Naive thymus-derived CD4-positive, alpha-beta T cell (primary cell): Measurements from ENCODE around the gene PRPF6. TPM values are rescaled to one million over a fixed set of nuclear protein-coding genes. Genes with fewer than 3 reads are reported as not detected.
A peak's percentile ranks its signal among the peaks of the same experiment; 100 is the strongest.
"Not testable (repeated sequence)": the region's sequence is repeated elsewhere in the genome, so short reads cannot be mapped to it uniquely, and the experiment has no call there.

ENCODE experiments used
- ATAC-seq: fragments of 150-1000 bp; cut with Tn5 transposase; 2 replicates; pipeline ENCODE4 v1.10.0; 2021; ENCODE audit warnings: mild to moderate bottlenecking, moderate library complexity
- CTCF ChIA-PET: fragments of 350-600 bp; sonication (Branson Sonifier 250); formaldehyde crosslinking; loops from one replicate; lab custom pipeline; 2021; ENCODE audit warnings: antibody characterized with exemption; lab: Charles Lee
- POLR2A ChIA-PET: fragments of 350-600 bp; sonication (Branson Sonifier 250); formaldehyde crosslinking; loops from one replicate; lab custom pipeline; 2021; ENCODE audit warnings: antibody characterized with exemption, inconsistent platforms; lab: Charles Lee
- DNase-seq, 9 donors: peaks; one replicate each; pipeline versions ENCODE4 v3.0.0 to v3.0.0-alpha.2; 2020 to 2022; ENCODE audit warnings: mixed read lengths in 1 of 9
- H3K27ac ChIP-seq: one replicate; pipeline ENCODE4 v1.7.0; 2013; ENCODE audit warnings: mild to moderate bottlenecking, low read depth, low read length, moderate library complexity
- H3K27me3 ChIP-seq, 2 donors: one replicate each; pipeline ENCODE4 v1.7.0; 2013; ENCODE audit warnings: low read length in 2 of 2, mild to moderate bottlenecking in 2 of 2, moderate library complexity in 2 of 2; ENCODE audit not compliant: control insufficient read depth in 2 of 2, insufficient read depth in 2 of 2
- H3K36me3 ChIP-seq, 3 experiments: 1 replicate in 2 of 3; 2 replicates in 1 of 3; pipeline ENCODE4 v1.7.0; 2013; ENCODE audit warnings: low read length in 3 of 3, mild to moderate bottlenecking in 3 of 3, moderate library complexity in 1 of 3; ENCODE audit not compliant: insufficient read depth in 3 of 3, control insufficient read depth in 2 of 3
- H3K4me1 ChIP-seq, 2 donors: one replicate each; pipeline ENCODE4 v1.7.0; 2013; ENCODE audit warnings: low read length in 2 of 2, mild to moderate bottlenecking in 2 of 2, moderate library complexity in 1 of 2; ENCODE audit not compliant: control insufficient read depth in 2 of 2, insufficient read depth in 2 of 2
- H3K4me3 ChIP-seq: 2 replicates; pipeline ENCODE4 v1.7.0; 2013; ENCODE audit warnings: mild to moderate bottlenecking, low read length
- H3K9me3 ChIP-seq, 3 experiments: 1 replicate in 2 of 3; 2 replicates in 1 of 3; pipeline ENCODE4 v1.7.0; 2013; ENCODE audit warnings: low read length in 3 of 3; ENCODE audit not compliant: control insufficient read depth in 2 of 3
- H3K27ac Mint-ChIP-seq, 9 donors: one replicate each; pipeline ENCODE4 v1.8.0; 2020 to 2022; ENCODE audit warnings: mixed read lengths in 9 of 9, mild to moderate bottlenecking in 8 of 9, moderate library complexity in 5 of 9, inconsistent platforms in 2 of 9
- H3K27me3 Mint-ChIP-seq, 5 donors: one replicate each; pipeline ENCODE4 v1.8.0; 2021 to 2022; ENCODE audit warnings: mixed read lengths in 5 of 5, mild to moderate bottlenecking in 1 of 5
- H3K36me3 Mint-ChIP-seq, 5 donors: one replicate each; pipeline ENCODE4 v1.8.0; 2020 to 2022; ENCODE audit warnings: mixed read lengths in 5 of 5, mild to moderate bottlenecking in 3 of 5, inconsistent platforms in 1 of 5
- H3K4me1 Mint-ChIP-seq, 7 donors: one replicate each; pipeline ENCODE4 v1.8.0; 2020 to 2022; ENCODE audit warnings: mixed read lengths in 7 of 7, mild to moderate bottlenecking in 3 of 7, inconsistent platforms in 1 of 7
- H3K4me3 Mint-ChIP-seq, 10 donors: one replicate each; pipeline ENCODE4 v1.8.0; 2020 to 2022; ENCODE audit warnings: mild to moderate bottlenecking in 10 of 10, mixed read lengths in 10 of 10, moderate library complexity in 6 of 10, inconsistent platforms in 2 of 10
- H3K9me3 Mint-ChIP-seq, 11 donors: one replicate each; pipeline ENCODE4 v1.8.0; 2020 to 2022; ENCODE audit warnings: mixed read lengths in 11 of 11, mild to moderate bottlenecking in 4 of 11, inconsistent platforms in 1 of 11, moderate library complexity in 1 of 11
- intact Hi-C, 2 donors: fragments of 100-400 bp; cut with micrococcal nuclease; formaldehyde crosslinking; loops; one replicate each; pipeline ENCODE4 v1.15.1; 2023
- polyA plus RNA-seq, 2 donors: library from polyadenylated mRNA; unstranded; fragments of 300-500 nt; fragmentation: Illumina TruSeq; gene quantifications; one replicate each; pipeline ENCODE4 v1.2.3, GENCODE V29; 2021
- total RNA-seq, 6 experiments: library from RNA in 5 of 6; stranded (reverse) in 5 of 6; gene quantifications; 1 replicate in 5 of 6; 2 replicates in 1 of 6; pipeline ENCODE4 v1.2.3 and lab custom pipeline; 2021 to 2026

PRPF6 gene
- total and polyA plus RNA-seq, 7 experiments from 2014 or later, result 71.2 to 127 (median 86.9) TPM

- Histone ChIP-seq H3K36me3 (peaks cover 0 to 14% (median 0%) of the 10 kb centered on the region in 3 experiments), H3K9me3 (no peaks in the 10 kb centered on the region), H3K4me3 (no peak overlapping the region), H3K27me3 (no peaks in the 10 kb centered on the region), H3K4me1 (peaks cover 16 to 36% of the 10 kb centered on the region in 2 donors), H3K27ac (peak overlapping the region; percentile 35)
- Mint-ChIP-seq H3K27me3 (peaks cover 0 to 2% (median 0%) of the 10 kb centered on the region in 5 donors), H3K9me3 (no peaks in the 10 kb centered on the region), H3K4me3 (peak overlapping the region in 5 of 10 donors; percentile 7 to 71 (median 36)), H3K4me1 (peaks cover 34 to 63% (median 54%) of the 10 kb centered on the region in 7 donors), H3K27ac (peak overlapping the region; percentile 16 to 88 (median 71)), H3K36me3 (peaks cover 0 to 20% (median 3%) of the 10 kb centered on the region in 5 donors)
- DNase-seq (peak; percentile 59 to 89 (median 78)), ATAC-seq (peak; percentile 81)
- intact Hi-C loops, result loop anchor here (1.0 to 5.0 kb wide), 11 partner anchors 18 to 702 kb away; partner anchors contain the start of genes ARFRP1 (in 2 of the 2), ARFGAP1 (in 1 of the 2), PTK6 (in 1 of the 2) and UCKL1 (in 1 of the 2)
- POLR2A ChIA-PET, result interaction anchor here (0.9 to 1.4 kb wide), 5 partner anchors 15 to 346 kb away, joined by 3 to 4 read pairs (median 4); no protein-coding TSS in a partner anchor
- CTCF ChIA-PET, result interaction anchor here (0.6 to 1.8 kb wide), 18 partner anchors 8 to 751 kb away, joined by 3 to 8 read pairs (median 3); partner anchors contain the start of genes OPRL1 and UCKL1
These were observed 7.1 kb upstream of the PRPF6 start for GRCh38 chr20:63973636-63974401.

- H3K27me3 Mint-ChIP-seq, result peaks cover 0 to 2% (median 0%) of the 10 kb centered on the region in 5 donors
- Histone ChIP-seq H3K4me1 (peaks cover 12 to 36% of the 10 kb centered on the region in 2 donors), H3K9me3 (no peaks in the 10 kb centered on the region), H3K27me3 (no peaks in the 10 kb centered on the region), H3K27ac (no peak overlapping the region), H3K36me3 (peaks cover 0 to 14% (median 0%) of the 10 kb centered on the region in 3 experiments), H3K4me3 (no peak overlapping the region)
- no peak overlapping the region for H3K4me3 Mint-ChIP-seq
- DNase-seq (no peak), ATAC-seq (no peak)
- no peaks in the 10 kb centered on the region for H3K9me3 Mint-ChIP-seq
- POLR2A ChIA-PET, result interaction anchor here (1.3 to 1.4 kb wide), 2 partner anchors 62 to 347 kb away, joined by 4 read pairs; no protein-coding TSS in a partner anchor
- CTCF ChIA-PET, result interaction anchor here (0.6 to 1.8 kb wide), 11 partner anchors 8 to 79 kb away, joined by 3 to 8 read pairs (median 4); no protein-coding TSS in a partner anchor
- peaks cover 34 to 61% (median 52%) of the 10 kb centered on the region in 7 donors for H3K4me1 Mint-ChIP-seq
- intact Hi-C loops, result loop anchor here (1.0 to 5.0 kb wide), 11 partner anchors 18 to 702 kb away; partner anchors contain the start of genes ARFGAP1 (in 1 of the 2), ARFRP1 (in 1 of the 2), LIME1 (in 1 of the 2) and PTK6 (in 1 of the 2)
- peak overlapping the region in 4 of 9 donors; percentile 16 to 88 (median 58) for H3K27ac Mint-ChIP-seq
- peaks cover 0 to 20% (median 3%) of the 10 kb centered on the region in 5 donors for H3K36me3 Mint-ChIP-seq
These were observed 6.3 kb upstream of the PRPF6 start for GRCh38 chr20:63974402-63975200.

GRCh38 chr20:63976511-63976910, 4.4 kb upstream of the PRPF6 start:
- DNase-seq, H3K27me3 ChIP-seq, CTCF ChIA-PET, H3K4me3 ChIP-seq, H3K9me3 Mint-ChIP-seq, ATAC-seq, H3K9me3 ChIP-seq, H3K27me3 Mint-ChIP-seq, POLR2A ChIA-PET: not testable (repeated sequence)
- Mint-ChIP-seq H3K4me3 (peak overlapping the region; percentile 33 to 96 (median 72)), H3K27ac (peak overlapping the region; percentile 39 to 93 (median 78)), H3K36me3 (peaks cover 0 to 21% (median 3%) of the 10 kb centered on the region in 5 donors), H3K4me1 (peaks cover 48 to 74% (median 70%) of the 10 kb centered on the region in 7 donors)
- H3K27ac ChIP-seq, result peak overlapping the region; percentile 78
- peaks cover 24 to 42% of the 10 kb centered on the region in 2 donors for H3K4me1 ChIP-seq
- intact Hi-C loops, result loop anchor here (5.0 kb wide), 2 partner anchors 36 to 239 kb away; partner anchors contain the start of genes LIME1 (in 1 of the 2) and SLC2A4RG (in 1 of the 2)
- peaks cover 0 to 14% (median 0%) of the 10 kb centered on the region in 3 experiments for H3K36me3 ChIP-seq

GRCh38 chr20:63976980-63977738, 3.8 kb upstream of the PRPF6 start:
- Histone ChIP-seq H3K9me3 (no peaks in the 10 kb centered on the region), H3K4me3 (peak overlapping the region; percentile 65), H3K4me1 (peaks cover 30 to 47% of the 10 kb centered on the region in 2 donors), H3K27me3 (no peaks in the 10 kb centered on the region), H3K27ac (peak overlapping the region; percentile 78), H3K36me3 (peaks cover 0 to 14% (median 0%) of the 10 kb centered on the region in 3 experiments)
- no peak for DNase-seq
- H3K4me1 Mint-ChIP-seq, result peaks cover 55 to 77% (median 73%) of the 10 kb centered on the region in 7 donors
- POLR2A ChIA-PET, result interaction anchor here (0.7 to 1.5 kb wide), 8 partner anchors 9 to 390 kb away, joined by 3 to 8 read pairs (median 3); partner anchors contain the start of genes LIME1 and TPD52L2
- peak overlapping the region; percentile 71 to 93 (median 86) for H3K27ac Mint-ChIP-seq
- intact Hi-C loops, result loop anchor here (5.0 kb wide), 2 partner anchors 35 to 240 kb away; partner anchors contain the start of genes LIME1 (in 1 of the 2) and SLC2A4RG (in 1 of the 2)
- no peak for ATAC-seq
- peak overlapping the region; percentile 72 to 96 (median 82) for H3K4me3 Mint-ChIP-seq
- H3K27me3 Mint-ChIP-seq, result no peaks in the 10 kb centered on the region
- H3K9me3 Mint-ChIP-seq, result peaks cover 0 to 3% (median 0%) of the 10 kb centered on the region in 11 donors
- H3K36me3 Mint-ChIP-seq, result peaks cover 0 to 21% (median 3%) of the 10 kb centered on the region in 5 donors
- CTCF ChIA-PET, result interaction anchor here (0.6 kb wide), 1 partner anchor 276 kb away, joined by 3 read pairs; no protein-coding TSS in a partner anchor

GRCh38 chr20:63977739-63978276, 3.1 kb upstream of the PRPF6 start:
- intact Hi-C loops, result loop anchor here (5.0 kb wide), 2 partner anchors 34 to 241 kb away; partner anchors contain the start of genes LIME1 (in 1 of the 2) and SLC2A4RG (in 1 of the 2)
- Histone ChIP-seq H3K4me3 (peak overlapping the region; percentile 65), H3K9me3 (no peaks in the 10 kb centered on the region), H3K27me3 (no peaks in the 10 kb centered on the region), H3K36me3 (peaks cover 0 to 18% (median 0%) of the 10 kb centered on the region in 3 experiments), H3K27ac (peak overlapping the region; percentile 78), H3K4me1 (peaks cover 34 to 53% of the 10 kb centered on the region in 2 donors)
- peak in 3 of 9 donors; percentile 19 to 65 (median 44) for DNase-seq
- peak; percentile 19 for ATAC-seq
- Mint-ChIP-seq H3K4me3 (peak overlapping the region; percentile 75 to 96 (median 84)), H3K27ac (peak overlapping the region; percentile 66 to 93 (median 88)), H3K27me3 (no peaks in the 10 kb centered on the region), H3K36me3 (peaks cover 0 to 25% (median 9%) of the 10 kb centered on the region in 5 donors), H3K4me1 (peaks cover 61 to 77% (median 73%) of the 10 kb centered on the region in 7 donors), H3K9me3 (peaks cover 0 to 3% (median 0%) of the 10 kb centered on the region in 11 donors)
- ChIA-PET POLR2A (interaction anchor here (0.7 to 1.5 kb wide), 8 partner anchors 9 to 391 kb away, joined by 3 to 8 read pairs (median 3); partner anchors contain the start of genes LIME1 and TPD52L2), CTCF (interaction anchor here (0.6 to 0.8 kb wide), 2 partner anchors 61 to 276 kb away, joined by 3 to 4 read pairs; no protein-coding TSS in a partner anchor)
